22Rv1 (cell line): ENCODE measurements around the gene CNTN5.

Experiments
- CTCF ChIP-seq: fragments of 450-650 bp; IDR thresholded peaks from 2 replicates; pipeline ENCODE4 v1.5.1; 2017; ENCODE audit warnings: mild to moderate bottlenecking
- ZFX ChIP-seq: fragments of 450-650 bp; IDR thresholded peaks from 2 replicates; pipeline ENCODE4 v1.6.1; 2017; ENCODE audit warnings: antibody characterized with exemption, borderline replicate concordance

- TF ChIP-seq CTCF (no peak), ZFX (no peak)
Observed at GRCh38 chr11:100294748-100295147, 1274.0 kb downstream of the CNTN5 start.
